Aorta (tissue), 5 donors: ENCODE measurements around the gene GLRX5. TPM values are rescaled to one million over a fixed set of nuclear protein-coding genes. Genes with fewer than 3 reads are reported as not detected.

Source experiments
- ATAC-seq: fragments of 200-7000 bp; cut with Tn5 transposase; one replicate; pipeline ENCODE4 v1.9.1; 2022; ENCODE audit warnings: moderate library complexity; ENCODE audit not compliant: low FRiP score
- DNase-seq, 2 donors: peaks; one replicate each; pipeline ENCODE4 v3.0.0-alpha.2; 2020
- H3K27ac ChIP-seq, 2 donors: one replicate each; pipeline ENCODE4 v1.5.1; 2013; ENCODE audit warnings: low read length in 2 of 2, mild to moderate bottlenecking in 2 of 2, moderate library complexity in 2 of 2, control low read depth in 1 of 2, inconsistent platforms in 1 of 2, low read depth in 1 of 2
- H3K27me3 ChIP-seq, 2 donors: one replicate each; pipeline ENCODE4 v1.6.1; 2013; ENCODE audit warnings: control low read depth in 1 of 2, low read length in 1 of 2, mild to moderate bottlenecking in 1 of 2, moderate library complexity in 1 of 2; ENCODE audit not compliant: insufficient read depth in 2 of 2, control insufficient read depth in 1 of 2
- H3K36me3 ChIP-seq, 2 donors: one replicate each; pipeline ENCODE4 v1.6.1; 2013; ENCODE audit warnings: control low read depth in 1 of 2, low read length in 1 of 2, mild to moderate bottlenecking in 1 of 2; ENCODE audit not compliant: insufficient read depth in 2 of 2, control insufficient read depth in 1 of 2
- H3K4me1 ChIP-seq, 2 donors: one replicate each; pipeline ENCODE4 v1.6.1; 2013; ENCODE audit warnings: low read length in 2 of 2, control low read depth in 1 of 2, mild to moderate bottlenecking in 1 of 2, moderate library complexity in 1 of 2; ENCODE audit not compliant: insufficient read depth in 2 of 2, control insufficient read depth in 1 of 2
- H3K4me3 ChIP-seq, 2 donors: one replicate each; pipeline ENCODE4 v1.5.1; 2013; ENCODE audit warnings: low read length in 2 of 2, control low read depth in 1 of 2, mild to moderate bottlenecking in 1 of 2
- H3K9me3 ChIP-seq: one replicate; pipeline ENCODE4 v1.6.1; 2013; ENCODE audit warnings: mild to moderate bottlenecking, low read length; ENCODE audit not compliant: control insufficient read depth
- WGBS, 2 donors: extraction: QIAGEN DNeasy Blood & Tissue Kit; methylation state at CpG; one replicate each; pipeline ENCODE4 v1.1.7; 2013; 5-methylcytosine and 5-hydroxymethylcytosine counted together
- intact Hi-C, 2 donors: fragments of 100-400 bp; cut with DNase I; formaldehyde crosslinking; loops; one replicate each; pipeline versions ENCODE4 v1.14.2 to v1.15.0; 2022
- polyA plus RNA-seq, 2 donors: library from polyadenylated mRNA; stranded (reverse); fragments of 200-250 nt; gene quantifications; one replicate each; pipeline ENCODE4 v1.2.3, GENCODE V29; 2013
- total RNA-seq, 2 donors: library from RNA; stranded (reverse); fragmentation: NEBNext Ultra II Directional; extraction: Animal tissue kit (Norgen Biotek cat#: 25700); gene quantifications; one replicate each; pipeline ENCODE4 v1.2.1, GENCODE V29; 2021
- donor health status: healthy with polysubstance abuse.
- donor health status: Bipolar disorder and iron deficiency.
- donor health status: DM: no; HTN: no; CAD: no.
- donor health status: DM: no; HTN: no; CAD: no.
- donor health status: DM: yes; HTN: yes; CAD: no.

GLRX5 gene
- total and polyA plus RNA-seq, 4 donors: 20.1 to 54.2 (median 32.2) TPM

DNA sequence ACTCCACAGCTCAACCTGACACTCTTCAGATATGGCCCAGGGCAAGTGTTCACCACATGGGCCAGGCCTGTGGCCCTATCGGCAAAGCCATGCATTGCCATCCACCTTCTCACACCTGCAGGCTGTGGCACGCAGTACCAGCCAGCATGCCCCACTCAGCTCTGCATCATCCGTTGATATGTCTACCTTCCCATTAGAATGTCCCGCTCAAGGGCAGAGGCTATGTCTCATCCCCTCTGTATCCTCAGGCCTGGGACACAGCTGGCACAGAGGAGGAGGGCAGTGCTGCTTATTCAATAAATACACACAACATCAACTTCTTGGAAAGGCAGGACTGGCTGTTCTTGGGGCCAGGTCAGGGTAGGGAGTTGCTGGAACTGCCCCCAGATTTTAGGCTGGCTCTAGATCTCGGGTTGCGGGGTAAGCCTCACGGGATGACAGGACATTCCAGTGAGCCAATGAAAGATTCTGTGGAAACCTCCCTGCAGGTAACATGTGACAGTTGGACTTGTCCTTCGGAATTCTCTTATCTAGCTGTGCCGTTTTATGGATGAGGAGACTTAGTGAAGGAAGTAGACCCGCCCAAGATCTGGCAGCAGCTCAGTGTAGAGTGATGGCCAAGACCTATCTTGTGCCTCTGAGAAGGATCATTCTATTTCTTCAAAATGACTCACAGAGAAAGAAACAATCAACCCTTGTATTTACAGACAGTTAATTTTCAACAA lies 44.0 kb upstream of the GLRX5 start:
- no peaks in the 10 kb centered on the region for H3K4me1 ChIP-seq
- 68 to 75% methylated on average over 10 of the region's 10 CpGs for WGBS, 2 donors

DNA sequence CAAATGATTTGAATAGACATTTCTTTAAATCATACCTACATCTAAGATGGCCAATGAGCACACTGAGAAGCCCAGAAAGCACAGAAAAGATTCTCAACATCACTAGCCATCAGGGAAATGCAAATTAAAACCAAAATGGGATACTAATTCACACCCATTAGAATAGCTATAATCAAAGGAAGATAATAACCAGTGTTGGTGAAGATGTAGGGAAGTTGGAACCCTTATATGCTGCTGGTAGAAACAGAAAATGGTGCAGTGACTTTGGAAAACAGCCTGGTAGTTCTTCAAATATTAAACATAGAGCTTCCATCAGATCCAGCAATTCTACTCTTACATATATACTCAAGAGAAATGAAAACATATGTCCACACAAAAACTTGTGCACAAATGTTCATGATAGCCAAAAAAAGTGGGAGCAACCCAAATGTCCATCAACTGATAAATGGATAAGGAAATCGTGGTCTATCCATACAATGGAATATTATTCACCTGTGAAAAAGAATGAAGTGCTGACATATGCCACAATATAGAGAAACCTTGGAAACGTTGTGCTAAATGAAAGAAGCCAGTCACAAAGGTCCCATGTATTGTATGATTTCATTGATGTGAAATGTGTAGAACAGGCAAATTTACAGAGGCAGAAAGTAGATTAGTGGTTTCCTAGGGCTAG lies 42.8 kb upstream of the GLRX5 start:
- DNase-seq: no peak
- Histone ChIP-seq H3K27me3 (no peaks in the 10 kb centered on the region), H3K9me3 (no peaks in the 10 kb centered on the region), H3K4me1 (peaks cover 0 to 5% of the 10 kb centered on the region in 2 donors), H3K36me3 (no peaks in the 10 kb centered on the region), H3K27ac (no peak overlapping the region), H3K4me3 (no peak overlapping the region)
- intact Hi-C loops: no loop called here
- ATAC-seq: no peak
- WGBS, 2 donors: 79 to 87% methylated on average over 2 of the region's 2 CpGs

More for the DNA sequence above, 44.0 kb upstream of the GLRX5 start:
- H3K36me3 ChIP-seq: no peaks in the 10 kb centered on the region
- no peak overlapping the region for H3K4me3 ChIP-seq
- H3K27ac ChIP-seq: no peak overlapping the region
- DNase-seq (peak in 1 of 2 donors; percentile 68), ATAC-seq (peak; percentile 39)
- no peaks in the 10 kb centered on the region for H3K9me3 ChIP-seq
- H3K27me3 ChIP-seq: no peaks in the 10 kb centered on the region
- intact Hi-C loops: no loop called here

- no peak overlapping the region for H3K4me3 ChIP-seq
- peaks cover 0 to 5% of the 10 kb centered on the region in 2 donors for H3K4me1 ChIP-seq
- H3K9me3 ChIP-seq: no peaks in the 10 kb centered on the region
- H3K36me3 ChIP-seq: no peaks in the 10 kb centered on the region
- H3K27ac ChIP-seq: no peak overlapping the region
- DNase-seq (no peak), ATAC-seq (no peak)
- 97 to 98% methylated on average over 5 of the region's 5 CpGs for WGBS, 2 donors
- no peaks in the 10 kb centered on the region for H3K27me3 ChIP-seq
- intact Hi-C loops: no loop called here
Observed at GRCh38 chr14:95493503-95493902, 41.3 kb upstream of the GLRX5 start.

DNA sequence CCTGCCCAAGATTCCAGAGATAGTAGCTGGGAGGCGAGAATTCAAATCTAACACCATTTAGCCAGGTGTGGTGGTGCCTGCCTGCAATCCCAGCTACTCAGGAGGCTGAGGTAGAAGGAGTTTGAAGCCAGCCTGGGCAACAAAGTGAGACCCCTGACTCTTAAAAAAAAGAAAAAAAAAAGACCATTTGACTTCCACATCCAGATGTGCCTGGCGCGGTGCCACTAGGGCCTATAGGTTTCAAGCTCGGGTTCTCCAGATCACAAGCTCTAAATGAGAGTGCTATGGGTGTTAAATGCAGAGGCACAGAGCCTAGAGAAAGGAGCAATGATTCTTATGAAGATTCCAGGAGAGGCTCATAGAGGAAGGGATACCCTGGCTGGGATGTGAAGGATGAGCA lies 40.9 kb upstream of the GLRX5 start:
- ATAC-seq (no peak), DNase-seq (peak in 1 of 2 donors; percentile 66)
- Histone ChIP-seq H3K27ac (no peak overlapping the region), H3K4me1 (peaks cover 0 to 5% of the 10 kb centered on the region in 2 donors), H3K27me3 (no peaks in the 10 kb centered on the region), H3K36me3 (no peaks in the 10 kb centered on the region), H3K9me3 (no peaks in the 10 kb centered on the region), H3K4me3 (no peak overlapping the region)
- 88 to 93% methylated on average over 4 of the region's 4 CpGs for WGBS, 2 donors
- intact Hi-C loops: no loop called here

GRCh38 chr14:95494456-95494855 lies 40.4 kb upstream of the GLRX5 start:
- Histone ChIP-seq H3K4me1 (peaks cover 0 to 5% of the 10 kb centered on the region in 2 donors), H3K27me3 (no peaks in the 10 kb centered on the region), H3K36me3 (no peaks in the 10 kb centered on the region), H3K4me3 (no peak overlapping the region), H3K9me3 (no peaks in the 10 kb centered on the region), H3K27ac (no peak overlapping the region)
- no peak for ATAC-seq
- no peak for DNase-seq
- 92 to 96% methylated on average over 4 of the region's 4 CpGs for WGBS, 2 donors
- intact Hi-C loops: no loop called here

- 95 to 96% methylated on average over 2 to 3 of the region's 3 CpGs for WGBS, 2 donors
- Histone ChIP-seq H3K36me3 (no peaks in the 10 kb centered on the region), H3K27ac (no peak overlapping the region), H3K4me3 (no peak overlapping the region), H3K9me3 (no peaks in the 10 kb centered on the region), H3K4me1 (peaks cover 0 to 5% of the 10 kb centered on the region in 2 donors), H3K27me3 (no peaks in the 10 kb centered on the region)
- intact Hi-C loops: no loop called here
- ATAC-seq (no peak), DNase-seq (peak in 1 of 2 donors; percentile 56)
Observed at GRCh38 chr14:95495076-95495475, 39.8 kb upstream of the GLRX5 start.

DNA sequence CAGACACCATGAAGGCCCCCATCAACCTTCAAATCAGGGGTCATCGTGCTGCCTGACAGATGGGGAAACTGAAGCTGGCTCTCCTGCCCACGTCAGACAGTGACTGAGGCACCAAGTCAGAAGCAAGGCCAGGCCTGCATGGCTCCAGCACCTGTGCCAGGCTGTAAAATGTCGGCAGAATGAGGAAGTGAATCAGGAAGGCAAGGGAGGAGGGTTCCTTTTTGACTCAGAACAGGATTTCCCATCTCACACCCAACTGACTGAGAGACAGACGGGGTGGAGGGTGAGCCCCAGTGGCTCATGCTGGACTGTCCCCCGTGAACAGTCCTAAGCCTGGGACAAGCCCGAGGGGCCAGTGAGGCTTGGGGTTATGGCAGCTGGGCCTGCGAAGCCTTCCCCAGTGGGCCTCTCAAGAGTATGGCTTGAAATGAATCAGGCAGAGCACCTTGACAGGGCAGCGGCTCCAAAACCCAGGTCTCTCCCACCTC lies 39.3 kb upstream of the GLRX5 start:
- H3K4me1 ChIP-seq: peaks cover 0 to 5% of the 10 kb centered on the region in 2 donors
- H3K27ac ChIP-seq: no peak overlapping the region
- WGBS, 2 donors: 92 to 95% methylated on average over 8 of the region's 8 CpGs
- no peaks in the 10 kb centered on the region for H3K27me3 ChIP-seq
- intact Hi-C loops: no loop called here
- no peak overlapping the region for H3K4me3 ChIP-seq
- no peaks in the 10 kb centered on the region for H3K9me3 ChIP-seq
- no peaks in the 10 kb centered on the region for H3K36me3 ChIP-seq
- no peak for ATAC-seq
- peak in 1 of 2 donors; percentile 57 for DNase-seq

- Histone ChIP-seq H3K36me3 (no peaks in the 10 kb centered on the region), H3K27me3 (no peaks in the 10 kb centered on the region), H3K4me3 (no peak overlapping the region), H3K9me3 (no peaks in the 10 kb centered on the region), H3K4me1 (peaks cover 0 to 5% of the 10 kb centered on the region in 2 donors), H3K27ac (no peak overlapping the region)
- intact Hi-C loops: no loop called here
- ATAC-seq (no peak), DNase-seq (peak in 1 of 2 donors; percentile 50)
- WGBS, 2 donors: 27 to 30% methylated on average over 4 of the region's 4 CpGs
Observed at GRCh38 chr14:95496111-95496681, 38.7 kb upstream of the GLRX5 start.
